Measurements from ENCODE around the gene NR0B2.

The NR0B2 gene

GRCh38 chr1:26957306-26957705 is 43.5 kb upstream of the NR0B2 start:
- intact Hi-C loops (cut with DNase I; ENCODE audit: low total_unique reads): no loop called here
- H3K27ac ChIP-seq: no peak overlapping the region

DNA sequence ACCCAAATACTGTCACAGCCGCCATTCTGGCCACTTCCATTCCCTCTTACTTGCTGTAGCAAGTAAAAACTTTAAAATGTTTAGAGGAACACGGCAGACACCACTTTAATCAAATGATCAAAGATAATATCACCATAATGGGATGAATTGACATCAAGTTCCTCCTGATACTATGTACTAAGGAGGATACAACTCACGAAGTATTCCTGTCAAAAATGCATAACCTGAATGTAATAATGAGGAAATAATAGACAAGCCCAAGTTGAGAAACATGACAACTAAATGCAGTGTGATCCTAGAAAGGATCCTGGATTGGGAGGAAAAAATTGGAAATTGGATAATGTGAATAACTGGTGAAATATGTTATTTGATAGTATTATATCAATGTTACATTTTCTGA is 42.5 kb upstream of the NR0B2 start:
- no peak overlapping the region for H3K4me3 ChIP-seq
- H3K4me1 ChIP-seq: peaks cover 0 to 11% (median 8%) of the 10 kb centered on the region in 4 donors
- peaks cover 0 to 12% (median 0%) of the 10 kb centered on the region in 3 donors for H3K36me3 ChIP-seq
- TF ChIP-seq CTCF (IDR thresholded peaks at IDR 0.05): no peak
- H3K27ac ChIP-seq: no peak overlapping the region
- peaks cover 0 to 7% (median 0%) of the 10 kb centered on the region in 3 donors for H3K9me3 ChIP-seq
- H3K27me3 ChIP-seq: peaks cover 4 to 59% of the 10 kb centered on the region in 2 donors
- intact Hi-C loops (cut with DNase I; ENCODE audit: low total_unique reads): no loop called here
- no peak for DNase-seq

More at GRCh38 chr1:26957306-26957705, 43.5 kb upstream of the NR0B2 start:
- Histone ChIP-seq H3K27me3 (peaks cover 4 to 60% of the 10 kb centered on the region in 2 donors), H3K36me3 (peaks cover 0 to 3% (median 0%) of the 10 kb centered on the region in 3 donors), H3K9me3 (peaks cover 0 to 7% (median 0%) of the 10 kb centered on the region in 3 donors), H3K4me1 (peaks cover 0 to 11% (median 8%) of the 10 kb centered on the region in 4 donors), H3K4me3 (no peak overlapping the region)
- no peak for TF ChIP-seq CTCF (IDR thresholded peaks at IDR 0.05)
- no peak for DNase-seq

GRCh38 chr1:26953374-26953773 is 39.6 kb upstream of the NR0B2 start:
- H3K9me3 ChIP-seq: peaks cover 0 to 7% (median 0%) of the 10 kb centered on the region in 3 donors
- DNase-seq: no peak
- TF ChIP-seq CTCF (IDR thresholded peaks at IDR 0.05): no peak
- H3K27me3 ChIP-seq: peaks cover 0 to 32% of the 10 kb centered on the region in 2 donors
- no peak overlapping the region for H3K27ac ChIP-seq
- no peaks in the 10 kb centered on the region for H3K4me1 ChIP-seq
- intact Hi-C loops (cut with DNase I; ENCODE audit: low total_unique reads): no loop called here
- H3K4me3 ChIP-seq: no peak overlapping the region
- peaks cover 0 to 36% (median 0%) of the 10 kb centered on the region in 3 donors for H3K36me3 ChIP-seq

GRCh38 chr1:26951821-26952497 is 38.2 kb upstream of the NR0B2 start:
- DNase-seq: no peak
- Histone ChIP-seq H3K4me3 (no peak overlapping the region), H3K36me3 (peaks cover 0 to 49% (median under 1%) of the 10 kb centered on the region in 3 donors), H3K4me1 (no peaks in the 10 kb centered on the region), H3K27me3 (peaks cover 0 to 18% of the 10 kb centered on the region in 2 donors), H3K9me3 (peaks cover 0 to 7% (median 0%) of the 10 kb centered on the region in 3 donors), H3K27ac (no peak overlapping the region)
- intact Hi-C loops (cut with DNase I; ENCODE audit: low total_unique reads): no loop called here
- no peak for TF ChIP-seq CTCF (IDR thresholded peaks at IDR 0.05)

DNA sequence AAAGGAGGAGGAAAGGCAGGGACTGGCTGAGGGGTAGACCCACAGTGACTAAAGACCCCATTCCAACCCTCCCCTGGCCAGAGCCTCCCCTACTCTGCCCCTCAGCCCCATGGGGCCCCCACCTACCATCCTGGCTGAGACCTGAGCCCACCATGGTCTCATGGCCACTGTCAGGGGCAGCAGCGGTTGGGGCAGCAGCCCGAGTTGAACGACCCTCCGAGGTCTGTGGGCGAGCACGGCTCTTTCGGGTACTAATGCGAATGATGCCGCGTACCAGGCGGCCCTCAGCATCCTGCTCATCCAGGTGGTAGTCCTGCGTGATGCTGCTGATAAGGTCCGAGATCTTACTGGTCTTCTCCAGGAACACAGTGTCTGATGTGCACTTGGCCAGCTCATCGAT is 37.4 kb upstream of the NR0B2 start:
- Histone ChIP-seq H3K4me1 (no peaks in the 10 kb centered on the region), H3K36me3 (peaks cover 2 to 56% (median 8%) of the 10 kb centered on the region in 3 donors), H3K9me3 (peaks cover 0 to 7% (median 0%) of the 10 kb centered on the region in 3 donors), H3K27me3 (peaks cover 0 to 16% of the 10 kb centered on the region in 2 donors), H3K27ac (no peak overlapping the region), H3K4me3 (no peak overlapping the region)
- TF ChIP-seq CTCF (IDR thresholded peaks at IDR 0.05): no peak
- intact Hi-C loops (cut with DNase I; ENCODE audit: low total_unique reads): no loop called here
- DNase-seq: no peak
